ENCODE data around the gene LMBRD1.

The LMBRD1 gene

GRCh38 chr6:69775585-69775849, 21.3 kb downstream of the LMBRD1 start:
- CTCF ChIA-PET: interaction anchor here (1.2 kb wide), 1 partner anchor 15 kb away, joined by 3 read pairs; no protein-coding TSS in a partner anchor

GRCh38 chr6:69774740-69775584, 21.8 kb downstream of the LMBRD1 start:
- DNase-seq: no peak
- ChIA-PET CTCF (no interaction called here), POLR2A (no interaction called here)
- Histone ChIP-seq H3K27me3 (replicated peaks in 2 of 5; ENCODE audit: control insufficient read depth in 4 of 5, insufficient read depth in 5 of 5, low read length in 4 of 5) (no peaks in the 10 kb centered on the region), H3K4me1 (ENCODE audit: control extremely low read depth in 1 of 4, control insufficient read depth in 4 of 4, insufficient read depth in 4 of 4, low read length in 3 of 4) (no peaks in the 10 kb centered on the region), H3K4me3 (ENCODE audit: control insufficient read depth in 1 of 7, extremely low read depth in 1 of 7, insufficient read depth in 4 of 7, low read depth in 2 of 7, low read length in 6 of 7) (no peak overlapping the region), H3K36me3 (ENCODE audit: control insufficient read depth in 4 of 4, insufficient read depth in 4 of 4, low read length in 3 of 4) (peaks cover 0 to 9% (median 7%) of the 10 kb centered on the region in 4 experiments), H3K27ac (ENCODE audit: insufficient read depth in 1 of 2, low read depth in 1 of 2, low read length in 2 of 2, poor library complexity in 1 of 2, severe bottlenecking in 2 of 2) (no peak overlapping the region), H3K9me3 (ENCODE audit: control extremely low read depth in 1 of 5, control insufficient read depth in 4 of 5, insufficient read depth in 2 of 5, low read depth in 1 of 5, low read length in 4 of 5) (peaks cover 0 to 5% (median 0%) of the 10 kb centered on the region in 5 experiments)
- no CpG with 5 or more reads among the region's 4 CpGs for WGBS (ENCODE audit: insufficient coverage)

More at GRCh38 chr6:69775585-69775849, 21.3 kb downstream of the LMBRD1 start:
- no peaks in the 10 kb centered on the region for H3K4me1 ChIP-seq (ENCODE audit: control extremely low read depth in 1 of 4, control insufficient read depth in 4 of 4, insufficient read depth in 4 of 4, low read length in 3 of 4)
- H3K9me3 ChIP-seq (ENCODE audit: control extremely low read depth in 1 of 5, control insufficient read depth in 4 of 5, insufficient read depth in 2 of 5, low read depth in 1 of 5, low read length in 4 of 5): peaks cover 0 to 4% (median 0%) of the 10 kb centered on the region in 5 experiments
- H3K36me3 ChIP-seq (ENCODE audit: control insufficient read depth in 4 of 4, insufficient read depth in 4 of 4, low read length in 3 of 4): peaks cover 3 to 9% (median 8%) of the 10 kb centered on the region in 4 experiments
- H3K27me3 ChIP-seq (replicated peaks in 2 of 5; ENCODE audit: control insufficient read depth in 4 of 5, insufficient read depth in 5 of 5, low read length in 4 of 5): no peaks in the 10 kb centered on the region
- no peak overlapping the region for H3K27ac ChIP-seq (ENCODE audit: insufficient read depth in 1 of 2, low read depth in 1 of 2, low read length in 2 of 2, poor library complexity in 1 of 2, severe bottlenecking in 2 of 2)
- DNase-seq: no peak
- no CpG with 5 or more reads among the region's 1 CpG for WGBS (ENCODE audit: insufficient coverage)
- no peak overlapping the region for H3K4me3 ChIP-seq (ENCODE audit: control insufficient read depth in 1 of 7, extremely low read depth in 1 of 7, insufficient read depth in 4 of 7, low read depth in 2 of 7, low read length in 6 of 7)
- POLR2A ChIA-PET: no interaction called here

GRCh38 chr6:69771158-69771906, 25.5 kb downstream of the LMBRD1 start:
- Histone ChIP-seq H3K36me3 (ENCODE audit: control insufficient read depth in 4 of 4, insufficient read depth in 4 of 4, low read length in 3 of 4) (peaks cover 0 to 9% (median 2%) of the 10 kb centered on the region in 4 experiments), H3K4me1 (ENCODE audit: control extremely low read depth in 1 of 4, control insufficient read depth in 4 of 4, insufficient read depth in 4 of 4, low read length in 3 of 4) (no peaks in the 10 kb centered on the region), H3K27me3 (replicated peaks in 2 of 5; ENCODE audit: control insufficient read depth in 4 of 5, insufficient read depth in 5 of 5, low read length in 4 of 5) (no peaks in the 10 kb centered on the region), H3K9me3 (ENCODE audit: control extremely low read depth in 1 of 5, control insufficient read depth in 4 of 5, insufficient read depth in 2 of 5, low read depth in 1 of 5, low read length in 4 of 5) (peaks cover 0 to 7% (median 0%) of the 10 kb centered on the region in 5 experiments), H3K27ac (ENCODE audit: insufficient read depth in 1 of 2, low read depth in 1 of 2, low read length in 2 of 2, poor library complexity in 1 of 2, severe bottlenecking in 2 of 2) (no peak overlapping the region), H3K4me3 (ENCODE audit: control insufficient read depth in 1 of 7, extremely low read depth in 1 of 7, insufficient read depth in 4 of 7, low read depth in 2 of 7, low read length in 6 of 7) (no peak overlapping the region)
- ChIA-PET POLR2A (no interaction called here), CTCF (no interaction called here)
- no peak for DNase-seq
- WGBS (ENCODE audit: insufficient coverage): 88% methylated on average over 3 of the region's 5 CpGs

GRCh38 chr6:69768664-69769063, 28.1 kb downstream of the LMBRD1 start:
- ChIA-PET POLR2A (no interaction called here), CTCF (no interaction called here)
- Histone ChIP-seq H3K9me3 (ENCODE audit: control extremely low read depth in 1 of 5, control insufficient read depth in 4 of 5, insufficient read depth in 2 of 5, low read depth in 1 of 5, low read length in 4 of 5) (peaks cover 0 to 7% (median 0%) of the 10 kb centered on the region in 5 experiments), H3K4me1 (ENCODE audit: control extremely low read depth in 1 of 4, control insufficient read depth in 4 of 4, insufficient read depth in 4 of 4, low read length in 3 of 4) (no peaks in the 10 kb centered on the region), H3K4me3 (ENCODE audit: control insufficient read depth in 1 of 7, extremely low read depth in 1 of 7, insufficient read depth in 4 of 7, low read depth in 2 of 7, low read length in 6 of 7) (no peak overlapping the region), H3K36me3 (ENCODE audit: control insufficient read depth in 4 of 4, insufficient read depth in 4 of 4, low read length in 3 of 4) (peaks cover 0 to 9% (median 2%) of the 10 kb centered on the region in 4 experiments), H3K27me3 (replicated peaks in 2 of 5; ENCODE audit: control insufficient read depth in 4 of 5, insufficient read depth in 5 of 5, low read length in 4 of 5) (no peaks in the 10 kb centered on the region), H3K27ac (ENCODE audit: insufficient read depth in 1 of 2, low read depth in 1 of 2, low read length in 2 of 2, poor library complexity in 1 of 2, severe bottlenecking in 2 of 2) (no peak overlapping the region)
- DNase-seq: no peak

- 86% methylated on average over 1 of the region's 3 CpGs for WGBS (ENCODE audit: insufficient coverage)
- peaks cover 0 to 9% (median 2%) of the 10 kb centered on the region in 4 experiments for H3K36me3 ChIP-seq (ENCODE audit: control insufficient read depth in 4 of 4, insufficient read depth in 4 of 4, low read length in 3 of 4)
- no peaks in the 10 kb centered on the region for H3K27me3 ChIP-seq (replicated peaks in 2 of 5; ENCODE audit: control insufficient read depth in 4 of 5, insufficient read depth in 5 of 5, low read length in 4 of 5)
- no peak for DNase-seq
- H3K27ac ChIP-seq (ENCODE audit: insufficient read depth in 1 of 2, low read depth in 1 of 2, low read length in 2 of 2, poor library complexity in 1 of 2, severe bottlenecking in 2 of 2): no peak overlapping the region
- POLR2A ChIA-PET: no interaction called here
- CTCF ChIA-PET: no interaction called here
- H3K9me3 ChIP-seq (ENCODE audit: control extremely low read depth in 1 of 5, control insufficient read depth in 4 of 5, insufficient read depth in 2 of 5, low read depth in 1 of 5, low read length in 4 of 5): peaks cover 0 to 9% (median 0%) of the 10 kb centered on the region in 5 experiments
- no peaks in the 10 kb centered on the region for H3K4me1 ChIP-seq (ENCODE audit: control extremely low read depth in 1 of 4, control insufficient read depth in 4 of 4, insufficient read depth in 4 of 4, low read length in 3 of 4)
- H3K4me3 ChIP-seq (ENCODE audit: control insufficient read depth in 1 of 7, extremely low read depth in 1 of 7, insufficient read depth in 4 of 7, low read depth in 2 of 7, low read length in 6 of 7): no peak overlapping the region
These were observed 33.0 kb downstream of the LMBRD1 start for GRCh38 chr6:69763763-69764162.

GRCh38 chr6:69761853-69762252, 35.0 kb downstream of the LMBRD1 start:
- no CpG with 5 or more reads among the region's 2 CpGs for WGBS (ENCODE audit: insufficient coverage)
- DNase-seq: no peak
- H3K27ac ChIP-seq (ENCODE audit: insufficient read depth in 1 of 2, low read depth in 1 of 2, low read length in 2 of 2, poor library complexity in 1 of 2, severe bottlenecking in 2 of 2): no peak overlapping the region
- CTCF ChIA-PET: no interaction called here
- POLR2A ChIA-PET: no interaction called here
- no peak overlapping the region for H3K4me3 ChIP-seq (ENCODE audit: control insufficient read depth in 1 of 7, extremely low read depth in 1 of 7, insufficient read depth in 4 of 7, low read depth in 2 of 7, low read length in 6 of 7)
- peaks cover 0 to 2% (median 0%) of the 10 kb centered on the region in 4 experiments for H3K4me1 ChIP-seq (ENCODE audit: control extremely low read depth in 1 of 4, control insufficient read depth in 4 of 4, insufficient read depth in 4 of 4, low read length in 3 of 4)
- H3K9me3 ChIP-seq (ENCODE audit: control extremely low read depth in 1 of 5, control insufficient read depth in 4 of 5, insufficient read depth in 2 of 5, low read depth in 1 of 5, low read length in 4 of 5): peaks cover 0 to 9% (median 0%) of the 10 kb centered on the region in 5 experiments
- peaks cover 0 to 9% (median under 1%) of the 10 kb centered on the region in 4 experiments for H3K36me3 ChIP-seq (ENCODE audit: control insufficient read depth in 4 of 4, insufficient read depth in 4 of 4, low read length in 3 of 4)
- H3K27me3 ChIP-seq (replicated peaks in 2 of 5; ENCODE audit: control insufficient read depth in 4 of 5, insufficient read depth in 5 of 5, low read length in 4 of 5): no peaks in the 10 kb centered on the region

- no peaks in the 10 kb centered on the region for H3K27me3 ChIP-seq (replicated peaks in 2 of 5; ENCODE audit: control insufficient read depth in 4 of 5, insufficient read depth in 5 of 5, low read length in 4 of 5)
- H3K36me3 ChIP-seq (ENCODE audit: control insufficient read depth in 4 of 4, insufficient read depth in 4 of 4, low read length in 3 of 4): peaks cover 0 to 8% (median 2%) of the 10 kb centered on the region in 4 experiments
- peak in 1 of 3 donors; percentile 10 for DNase-seq
- H3K4me1 ChIP-seq (ENCODE audit: control extremely low read depth in 1 of 4, control insufficient read depth in 4 of 4, insufficient read depth in 4 of 4, low read length in 3 of 4): peaks cover 0 to 2% (median 0%) of the 10 kb centered on the region in 4 experiments
- ChIA-PET CTCF (no interaction called here), POLR2A (no interaction called here)
- H3K9me3 ChIP-seq (ENCODE audit: control extremely low read depth in 1 of 5, control insufficient read depth in 4 of 5, insufficient read depth in 2 of 5, low read depth in 1 of 5, low read length in 4 of 5): peaks cover 0 to 12% (median 2%) of the 10 kb centered on the region in 5 experiments
- no peak overlapping the region for H3K27ac ChIP-seq (ENCODE audit: insufficient read depth in 1 of 2, low read depth in 1 of 2, low read length in 2 of 2, poor library complexity in 1 of 2, severe bottlenecking in 2 of 2)
- WGBS (ENCODE audit: insufficient coverage): 67% methylated on average over 1 of the region's 1 CpG
- no peak overlapping the region for H3K4me3 ChIP-seq (ENCODE audit: control insufficient read depth in 1 of 7, extremely low read depth in 1 of 7, insufficient read depth in 4 of 7, low read depth in 2 of 7, low read length in 6 of 7)
These were observed 38.6 kb downstream of the LMBRD1 start for GRCh38 chr6:69758214-69758613.
